Gastrocnemius medialis (tissue), 4 donors: Measurements from ENCODE around the gene LMNB1.
"Not testable (repeated sequence)": the region's sequence is repeated elsewhere in the genome, so short reads cannot be mapped to it uniquely, and the experiment has no call there.

Experiments used
- POLR2A ChIP-seq, 2 donors: fragments of 450-650 bp; IDR thresholded peaks; one replicate each; pipeline ENCODE4 v1.6.1; 2017; ENCODE audit warnings: antibody characterized with exemption in 2 of 2, mild to moderate bottlenecking in 2 of 2, moderate library complexity in 2 of 2
- TF ChIP-seq, protein P1 (sequence below), 5 experiments: fragments of 450-650 bp in 3 of 5; fragments of 200-600 bp in 2 of 5; sonication (generic) in 2 of 5; IDR thresholded peaks in 4 of 5; conservative IDR thresholded peaks in 1 of 5; 1 replicate in 4 of 5; 2 replicates in 1 of 5; pipeline ENCODE4 v1.5.1; 2016 to 2019; ENCODE audit warnings: antibody characterized with exemption in 5 of 5, mild to moderate bottlenecking in 3 of 5, moderate library complexity in 3 of 5

DNA sequence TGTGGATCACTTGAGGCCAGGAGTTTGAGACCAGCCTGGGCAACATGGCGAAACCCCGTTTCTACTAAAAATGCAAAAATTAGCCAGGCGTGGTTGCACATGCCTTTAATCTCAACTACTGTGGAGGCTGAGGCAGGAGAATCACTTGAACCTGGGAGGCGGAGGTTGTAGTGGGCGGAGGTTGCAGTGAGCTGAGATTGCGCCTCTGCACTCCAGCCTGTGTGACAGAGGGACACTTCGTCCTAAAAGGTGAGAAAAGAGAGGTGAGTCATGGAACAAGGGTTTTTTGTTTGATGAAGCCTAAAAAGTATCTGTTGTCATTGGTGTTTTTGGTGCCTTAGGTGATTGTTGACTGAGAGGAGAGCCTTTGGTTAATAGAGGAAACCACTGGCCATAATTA lies 11.5 kb downstream of the LMNB1 start:
- TF ChIP-seq POLR2A (IDR thresholded peaks at IDR 0.05), result not testable (repeated sequence)
- TF ChIP-seq, protein P1, sequence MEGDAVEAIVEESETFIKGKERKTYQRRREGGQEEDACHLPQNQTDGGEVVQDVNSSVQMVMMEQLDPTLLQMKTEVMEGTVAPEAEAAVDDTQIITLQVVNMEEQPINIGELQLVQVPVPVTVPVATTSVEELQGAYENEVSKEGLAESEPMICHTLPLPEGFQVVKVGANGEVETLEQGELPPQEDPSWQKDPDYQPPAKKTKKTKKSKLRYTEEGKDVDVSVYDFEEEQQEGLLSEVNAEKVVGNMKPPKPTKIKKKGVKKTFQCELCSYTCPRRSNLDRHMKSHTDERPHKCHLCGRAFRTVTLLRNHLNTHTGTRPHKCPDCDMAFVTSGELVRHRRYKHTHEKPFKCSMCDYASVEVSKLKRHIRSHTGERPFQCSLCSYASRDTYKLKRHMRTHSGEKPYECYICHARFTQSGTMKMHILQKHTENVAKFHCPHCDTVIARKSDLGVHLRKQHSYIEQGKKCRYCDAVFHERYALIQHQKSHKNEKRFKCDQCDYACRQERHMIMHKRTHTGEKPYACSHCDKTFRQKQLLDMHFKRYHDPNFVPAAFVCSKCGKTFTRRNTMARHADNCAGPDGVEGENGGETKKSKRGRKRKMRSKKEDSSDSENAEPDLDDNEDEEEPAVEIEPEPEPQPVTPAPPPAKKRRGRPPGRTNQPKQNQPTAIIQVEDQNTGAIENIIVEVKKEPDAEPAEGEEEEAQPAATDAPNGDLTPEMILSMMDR (IDR thresholded peaks at IDR 0.05 in 4 of 5, conservative IDR thresholded peaks at IDR 0.05 in 1 of 5), result not testable (repeated sequence)
